PC-3 (cell line): ENCODE results near the gene ZNF107. TPM values are rescaled to one million over a fixed set of nuclear protein-coding genes. Genes with fewer than 3 reads are reported as not detected.

Source experiments
- ATAC-seq: fragments of 200-7000 bp; cut with Tn5 transposase; 2 replicates; pipeline ENCODE4 v1.9.1; 2020; ENCODE audit warnings: mild to moderate bottlenecking, moderate library complexity
- BruUV-seq: library from RNA; stranded (reverse); fragments of 400-500 nt; replicated peaks from 2 replicates; lab custom pipeline; 2021; lab: Mats Ljungman, UMichigan
- CTCF ChIA-PET: fragments of 300-600 bp; sonication (Branson Sonifier 250); formaldehyde crosslinking; loops from one replicate; lab custom pipeline; 2022; ENCODE audit warnings: antibody characterized with exemption; lab: Charles Lee
- POLR2A ChIA-PET: fragments of 300-600 bp; sonication (Branson Sonifier 250); formaldehyde crosslinking; loops from one replicate; lab custom pipeline; 2022; ENCODE audit warnings: antibody characterized with exemption; ENCODE audit not compliant: unreplicated experiment; lab: Charles Lee
- DNase-seq: peaks from one replicate; pipeline ENCODE4 v3.0.0-alpha.2; 2015
- H2AFZ ChIP-seq: fragments of 300-600 bp; sonication (generic); 2 replicates; pipeline ENCODE4 v1.6.0; 2016; ENCODE audit warnings: antibody characterized with exemption, low read length
- H3F3A ChIP-seq: fragments of 300-600 bp; sonication (generic); one replicate; pipeline ENCODE4 v1.6.0; 2017; ENCODE audit warnings: antibody characterized with exemption, low read length, control low read depth, mild to moderate bottlenecking; ENCODE audit not compliant: unreplicated experiment
- H3K27ac ChIP-seq: fragments of 300-600 bp; sonication (generic); 2 replicates; pipeline ENCODE4 v1.5.1; 2016; ENCODE audit warnings: mild to moderate bottlenecking, low read length
- H3K27me3 ChIP-seq: fragments of 300-600 bp; sonication (generic); 2 replicates; pipeline ENCODE4 v1.6.1; 2016; ENCODE audit warnings: low read length, mixed read lengths
- H3K36me3 ChIP-seq: fragments of 300-600 bp; sonication (generic); 2 replicates; pipeline ENCODE4 v1.6.1; 2016; ENCODE audit warnings: low read depth, mixed run types, low read length, mixed read lengths
- H3K4me1 ChIP-seq: fragments of 300-600 bp; sonication (generic); 2 replicates; pipeline ENCODE4 v1.5.1; 2016; ENCODE audit warnings: low read length; ENCODE audit not compliant: insufficient read depth
- H3K4me2 ChIP-seq: fragments of 300-600 bp; sonication (generic); 2 replicates; pipeline ENCODE4 v1.6.0; 2016; ENCODE audit warnings: low read length
- H3K4me3 ChIP-seq: fragments of 300-600 bp; sonication (generic); 2 replicates; pipeline ENCODE4 v1.5.1; 2016; ENCODE audit warnings: mild to moderate bottlenecking, low read length, mixed read lengths
- H3K79me2 ChIP-seq: fragments of 300-600 bp; sonication (generic); 2 replicates; pipeline ENCODE4 v1.6.1; 2017; ENCODE audit warnings: low read length, mixed read lengths
- H3K9ac ChIP-seq: fragments of 300-600 bp; sonication (generic); 2 replicates; pipeline ENCODE4 v1.6.0; 2016; ENCODE audit warnings: mild to moderate bottlenecking, low read length
- H3K9me2 ChIP-seq: fragments of 300-600 bp; sonication (generic); replicated peaks from 2 replicates; pipeline ENCODE4 v1.6.1; 2016; ENCODE audit warnings: mixed run types, low read length, mixed read lengths
- H3K9me3 ChIP-seq: fragments of 300-600 bp; sonication (generic); 2 replicates; pipeline ENCODE4 v1.6.1; 2016; ENCODE audit warnings: low read length, mixed read lengths
- H4K20me1 ChIP-seq: fragments of 300-600 bp; sonication (generic); 2 replicates; pipeline ENCODE4 v1.6.1; 2016; ENCODE audit warnings: low read length, mixed read lengths
- CTCF ChIP-seq: fragments of 300-600 bp; sonication (generic); conservative IDR thresholded peaks from 2 replicates; pipeline ENCODE4 v1.5.1; 2017; ENCODE audit warnings: antibody characterized with exemption, low read depth, mild to moderate bottlenecking, low read length
- EZH2 ChIP-seq: fragments of 300-600 bp; sonication (generic); IDR thresholded peaks from one replicate; pipeline ENCODE4 v1.6.1; 2017; ENCODE audit warnings: antibody characterized with exemption, mild to moderate bottlenecking, low read length; ENCODE audit not compliant: unreplicated experiment
- EZH2phosphoT487 ChIP-seq: fragments of 300-600 bp; sonication (generic); IDR thresholded peaks from 2 replicates; pipeline ENCODE4 v1.6.1; 2018; ENCODE audit warnings: mild to moderate bottlenecking, antibody characterized with exemption, low read length, borderline replicate concordance
- intact Hi-C: fragments of 100-400 bp; cut with micrococcal nuclease; formaldehyde crosslinking; loops from 2 replicates; pipeline ENCODE4 v1.9.0; 2023
- total RNA-seq: library from RNA; depleted of rRNA; stranded (reverse); fragments of >200 nt; gene quantifications from 2 replicates; pipeline ENCODE4 v1.2.3, GENCODE V29; 2014

ZNF107 gene
- total RNA-seq, 1 experiment from 2014 or later = 4.8 TPM

DNA sequence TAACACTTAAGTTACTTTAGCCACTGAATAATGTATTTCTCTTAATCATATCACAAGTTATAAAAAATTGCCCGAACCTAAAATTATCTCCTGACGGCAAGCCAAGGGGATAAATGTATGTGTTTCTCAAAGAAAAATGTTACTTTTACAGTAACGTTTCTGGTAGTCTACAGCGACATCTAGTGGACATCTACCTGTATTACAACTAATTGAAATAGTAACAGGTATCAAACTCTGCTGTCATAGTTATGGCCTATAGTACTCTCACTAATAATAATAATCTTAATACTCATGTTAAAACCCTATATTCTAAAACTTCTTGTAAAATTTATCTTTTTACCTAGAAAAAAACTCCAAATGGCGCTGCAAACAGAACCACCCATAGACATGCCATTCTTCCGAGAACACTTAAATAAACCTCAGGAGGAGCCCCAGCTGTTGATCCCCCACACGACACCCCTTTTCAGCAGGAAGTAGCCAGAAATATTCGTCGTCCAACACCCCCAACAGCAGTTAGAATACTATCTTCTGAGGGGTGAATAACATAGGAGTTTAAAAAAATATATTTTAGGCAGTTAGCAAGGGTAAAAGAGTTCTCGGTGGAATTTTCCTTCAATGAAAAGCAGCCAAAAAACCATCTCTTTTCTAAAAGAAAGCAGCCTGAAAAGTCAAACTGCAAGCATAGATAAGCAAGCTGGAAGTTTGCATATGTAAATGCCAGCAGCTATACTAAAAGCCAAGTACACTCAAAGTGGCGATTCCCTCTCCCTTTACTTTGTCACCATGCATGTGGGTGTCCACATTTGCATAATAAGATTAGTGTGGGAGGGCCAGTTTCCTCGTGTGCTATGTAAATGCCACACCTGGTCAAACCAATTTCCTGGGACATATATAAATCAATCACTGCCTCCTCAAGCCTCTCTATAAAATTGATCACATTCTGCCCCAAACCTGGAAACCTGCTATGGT is 40.5 kb upstream of the ZNF107 start:
- Histone ChIP-seq H3K4me1 (no peaks in the 10 kb centered on the region), H3K4me2 (no peak overlapping the region), H2AFZ (no peak overlapping the region), H3K4me3 (no peak overlapping the region), H3K9me2 (no peaks in the 10 kb centered on the region), H3K27ac (no peak overlapping the region), H4K20me1 (no peaks in the 10 kb centered on the region), H3K27me3 (no peaks in the 10 kb centered on the region), H3K9ac (no peak overlapping the region), H3F3A (no peaks in the 10 kb centered on the region), H3K36me3 (no peaks in the 10 kb centered on the region), H3K79me2 (no peaks in the 10 kb centered on the region), H3K9me3 (peaks cover 9% of the 10 kb centered on the region; the same call in 1 of the 2 replicates)
- intact Hi-C loops = no loop called here
- ATAC-seq = no peak
- no TSS peak for BruUV-seq
- CTCF ChIA-PET = no interaction called here
- TF ChIP-seq CTCF (peak; percentile 71), EZH2 (no peak)
- peak; percentile 30 for DNase-seq
- POLR2A ChIA-PET = no interaction called here

GRCh38 chr7:64626083-64626469 is 39.9 kb upstream of the ZNF107 start:
- Histone ChIP-seq H3K79me2 (no peaks in the 10 kb centered on the region), H3K9me3 (peaks cover 10% of the 10 kb centered on the region; the same call in 1 of the 2 replicates), H2AFZ (no peak overlapping the region), H3K9ac (no peak overlapping the region), H3K36me3 (no peaks in the 10 kb centered on the region), H3K27ac (no peak overlapping the region), H3K27me3 (no peaks in the 10 kb centered on the region), H4K20me1 (no peaks in the 10 kb centered on the region), H3K4me1 (no peaks in the 10 kb centered on the region), H3K9me2 (no peaks in the 10 kb centered on the region), H3K4me2 (no peak overlapping the region), H3K4me3 (no peak overlapping the region), H3F3A (no peaks in the 10 kb centered on the region)
- ATAC-seq = no peak
- no peak for DNase-seq
- TF ChIP-seq EZH2phosphoT487 (no peak), EZH2 (no peak), CTCF (no peak)
- BruUV-seq = no TSS peak
- intact Hi-C loops = no loop called here
- ChIA-PET POLR2A (no interaction called here), CTCF (no interaction called here)

GRCh38 chr7:64626557-64626956 is 39.4 kb upstream of the ZNF107 start:
- no peak overlapping the region for H3K4me2 ChIP-seq
- no peaks in the 10 kb centered on the region for H4K20me1 ChIP-seq
- no TSS peak for BruUV-seq
- DNase-seq = no peak
- ATAC-seq = no peak
- H3K9ac ChIP-seq = no peak overlapping the region
- no peaks in the 10 kb centered on the region for H3F3A ChIP-seq
- ChIA-PET POLR2A (no interaction called here), CTCF (no interaction called here)
- TF ChIP-seq EZH2phosphoT487 (no peak), CTCF (no peak), EZH2 (no peak)
- H3K79me2 ChIP-seq = no peaks in the 10 kb centered on the region
- H3K9me2 ChIP-seq = no peaks in the 10 kb centered on the region
- H3K36me3 ChIP-seq = no peaks in the 10 kb centered on the region
- no peak overlapping the region for H3K27ac ChIP-seq
- H3K27me3 ChIP-seq = no peaks in the 10 kb centered on the region
- 0 out of 2 replicates have a peak, but pooled peaks cover 7% of the 10 kb centered on the region for H3K9me3 ChIP-seq
- H2AFZ ChIP-seq = no peak overlapping the region
- intact Hi-C loops = no loop called here
- no peaks in the 10 kb centered on the region for H3K4me1 ChIP-seq
- no peak overlapping the region for H3K4me3 ChIP-seq
